Calu3 (cell line): ENCODE measurements around the gene NLRP9. TPM values are rescaled to one million over a fixed set of nuclear protein-coding genes. Genes with fewer than 3 reads are reported as not detected.
A peak's percentile ranks its signal among the peaks of the same experiment; 100 is the strongest.

Experiments
- BruUV-seq: library from RNA; stranded (reverse); fragments of 400-500 nt; replicated peaks from 2 replicates; lab custom pipeline; 2021; lab: Mats Ljungman, UMichigan
- CTCF ChIA-PET: fragments of 300-600 bp; sonication (Branson Sonifier 250); formaldehyde crosslinking; loops from one replicate; lab custom pipeline; 2022; ENCODE audit warnings: antibody characterized with exemption; lab: Charles Lee
- DNase-seq: peaks from one replicate; pipeline ENCODE4 v3.0.0; 2022
- H3K27ac Mint-ChIP-seq: one replicate; pipeline ENCODE4 v1.8.0; 2022; ENCODE audit warnings: mixed read lengths; ENCODE audit not compliant: unreplicated experiment
- H3K27me3 Mint-ChIP-seq: one replicate; pipeline ENCODE4 v1.8.0; 2022; ENCODE audit warnings: mixed read lengths; ENCODE audit not compliant: unreplicated experiment
- H3K36me3 Mint-ChIP-seq: one replicate; pipeline ENCODE4 v1.8.0; 2022; ENCODE audit warnings: mild to moderate bottlenecking, moderate library complexity, mixed read lengths; ENCODE audit not compliant: insufficient read depth, unreplicated experiment
- H3K4me1 Mint-ChIP-seq: one replicate; pipeline ENCODE4 v1.8.0; 2022; ENCODE audit warnings: mild to moderate bottlenecking, low read depth, mixed read lengths; ENCODE audit not compliant: unreplicated experiment
- H3K4me3 Mint-ChIP-seq: one replicate; pipeline ENCODE4 v1.8.0; 2022; ENCODE audit warnings: mild to moderate bottlenecking, low read depth, moderate library complexity, mixed read lengths; ENCODE audit not compliant: unreplicated experiment
- H3K9me3 Mint-ChIP-seq: one replicate; pipeline ENCODE4 v1.8.0; 2022; ENCODE audit warnings: low read depth, mixed read lengths; ENCODE audit not compliant: unreplicated experiment
- CTCF ChIP-seq: fragments of 200-600 bp; IDR thresholded peaks from one replicate; pipeline ENCODE4 v1.8.0; 2022; ENCODE audit warnings: antibody characterized with exemption; ENCODE audit not compliant: unreplicated experiment
- intact Hi-C: fragments of 100-400 bp; cut with micrococcal nuclease; formaldehyde crosslinking; loops from one replicate; pipeline ENCODE4 v1.10.0; 2022; ENCODE audit not compliant: unreplicated experiment
- total RNA-seq: library from RNA; stranded (reverse); gene quantifications from 2 replicates; pipeline ENCODE4 v1.2.3, GENCODE V29; 2022

The NLRP9 gene
- total RNA-seq, 1 experiment from 2014 or later, result not detected

GRCh38 chr19:55658846-55659459 lies 79.2 kb downstream of the NLRP9 start:
- H3K27ac Mint-ChIP-seq, result peak overlapping the region; percentile 24

More at GRCh38 chr19:55658846-55659459, 79.2 kb downstream of the NLRP9 start:
- no TSS peak for BruUV-seq
- Mint-ChIP-seq H3K36me3 (peaks cover 90% of the 10 kb centered on the region), H3K9me3 (no peaks in the 10 kb centered on the region), H3K4me1 (peaks cover 40% of the 10 kb centered on the region), H3K4me3 (peak overlapping the region; percentile 34), H3K27me3 (no peaks in the 10 kb centered on the region)
- DNase-seq, result no peak
- TF ChIP-seq CTCF, result no peak
- intact Hi-C loops, result loop anchor here (10.0 kb wide), 1 partner anchor 146 kb away; no protein-coding TSS in a partner anchor
- CTCF ChIA-PET, result interaction anchor here (0.5 kb wide), 1 partner anchor 24 kb away, joined by 5 read pairs; no protein-coding TSS in a partner anchor

Other genes starting within 250 kb of the NLRP9 start
- 0.26 and 0.69 TPM in 2 replicates for gene SSC5D, start 250.0 kb downstream of the NLRP9 start, total RNA-seq
- not detected in 2 replicates for gene SBK2, start 201.3 kb downstream of the NLRP9 start, total RNA-seq
- 0.57 and 0.78 TPM in 2 replicates for gene SBK3, start 192.9 kb downstream of the NLRP9 start, total RNA-seq
- gene ZNF579, start 157.6 kb downstream of the NLRP9 start, total RNA-seq, result 29.8 and 33.4 TPM in 2 replicates
- 18.6 and 23.0 TPM in 2 replicates for gene FIZ1, start 138.9 kb downstream of the NLRP9 start, total RNA-seq
- gene ZNF524, start 138.1 kb downstream of the NLRP9 start, total RNA-seq, result 18.5 and 21.8 TPM in 2 replicates
- 29.6 and 30.9 TPM in 2 replicates for gene ZNF865, start 132.8 kb downstream of the NLRP9 start, total RNA-seq
- 6.0 and 7.1 TPM in 2 replicates for gene ZNF784, start 113.8 kb downstream of the NLRP9 start, total RNA-seq
- 35.6 TPM in 2 replicates for gene ZNF580, start 97.4 kb downstream of the NLRP9 start, total RNA-seq
- gene ZNF581, start 94.8 kb downstream of the NLRP9 start, total RNA-seq, result 33.0 and 33.1 TPM in 2 replicates
- gene CCDC106, start 90.2 kb downstream of the NLRP9 start, total RNA-seq, result 12.7 and 18.3 TPM in 2 replicates
- 286 and 309 TPM in 2 replicates for gene U2AF2, start 83.4 kb downstream of the NLRP9 start, total RNA-seq
- gene EPN1, start 63.2 kb downstream of the NLRP9 start, total RNA-seq, result 162 and 180 TPM in 2 replicates
- gene RFPL4A, start 20.7 kb upstream of the NLRP9 start, total RNA-seq, result not detected in 2 replicates
- gene RFPL4AL1, start 30.7 kb upstream of the NLRP9 start, total RNA-seq, result not detected in 2 replicates
- 0.22 TPM in 1 of 2 replicates, not detected in the other for gene NLRP11, start 93.6 kb upstream of the NLRP9 start, total RNA-seq
- not detected in 2 replicates for gene NLRP4, start 98.1 kb upstream of the NLRP9 start, total RNA-seq
- gene NLRP13, start 193.9 kb upstream of the NLRP9 start, total RNA-seq, result not detected in 2 replicates
- not detected in 2 replicates for gene NLRP8, start 209.4 kb upstream of the NLRP9 start, total RNA-seq
- gene NLRP5, start 248.4 kb upstream of the NLRP9 start, total RNA-seq, result not detected in 2 replicates